Measurements from ENCODE around the gene ADCY5.
"Not testable (repeated sequence)": the region's sequence is repeated elsewhere in the genome, so short reads cannot be mapped to it uniquely, and the experiment has no call there.

ADCY5 gene

GRCh38 chr3:123272547-123272946, 176.3 kb downstream of the ADCY5 start:
- no peak for DNase-seq

- no peak for DNase-seq
Observed at GRCh38 chr3:123271466-123272159, 177.3 kb downstream of the ADCY5 start.

GRCh38 chr3:123270818-123271217, 178.1 kb downstream of the ADCY5 start:
- no peak for DNase-seq

DNA sequence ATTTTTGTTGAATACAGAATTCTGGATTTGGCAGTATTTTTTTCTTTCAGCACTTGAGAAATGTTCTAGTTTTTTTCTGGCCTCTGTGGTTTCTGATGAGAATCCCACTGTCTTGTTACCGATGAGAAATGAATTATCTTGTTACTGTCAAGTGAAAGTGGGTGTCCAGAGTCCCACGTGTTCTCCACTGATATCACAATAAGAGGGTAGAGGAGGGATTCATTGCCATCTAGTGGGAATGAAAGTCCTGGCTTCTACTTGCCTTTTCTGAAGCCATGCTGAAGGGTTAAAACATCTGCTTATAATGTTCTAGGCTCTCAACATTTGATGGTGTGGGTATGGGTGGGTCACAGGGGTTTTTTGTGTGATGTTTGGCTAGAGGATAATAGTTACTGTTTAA, 181.1 kb downstream of the ADCY5 start:
- DNase-seq: no peak

GRCh38 chr3:123263941-123264340, 184.9 kb downstream of the ADCY5 start:
- no peak for DNase-seq

- DNase-seq: no peak
Observed at GRCh38 chr3:123262868-123263267, 186.0 kb downstream of the ADCY5 start.

DNA sequence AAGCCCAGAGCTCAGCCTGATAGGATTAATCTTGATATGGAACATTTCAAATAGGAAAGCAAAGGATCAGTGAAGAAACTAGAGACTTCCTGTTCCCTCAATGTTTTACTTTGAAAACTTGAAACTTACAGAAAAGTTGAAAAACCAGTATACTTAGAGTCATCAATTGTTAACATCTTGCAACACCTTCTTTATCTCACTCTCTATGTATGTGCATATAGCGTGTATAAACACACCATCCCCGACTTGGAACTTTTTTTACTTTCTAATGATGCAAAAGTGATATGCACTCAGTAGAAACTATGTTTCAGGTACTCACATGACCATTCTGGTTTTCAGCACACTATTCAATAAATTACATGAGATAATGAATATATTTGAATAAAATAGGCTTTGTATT, 186.7 kb downstream of the ADCY5 start:
- no peak for DNase-seq

GRCh38 chr3:123261666-123262065, 187.2 kb downstream of the ADCY5 start:
- no peak for DNase-seq

GRCh38 chr3:123258811-123259420, 190.0 kb downstream of the ADCY5 start:
- DNase-seq: no peak

DNA sequence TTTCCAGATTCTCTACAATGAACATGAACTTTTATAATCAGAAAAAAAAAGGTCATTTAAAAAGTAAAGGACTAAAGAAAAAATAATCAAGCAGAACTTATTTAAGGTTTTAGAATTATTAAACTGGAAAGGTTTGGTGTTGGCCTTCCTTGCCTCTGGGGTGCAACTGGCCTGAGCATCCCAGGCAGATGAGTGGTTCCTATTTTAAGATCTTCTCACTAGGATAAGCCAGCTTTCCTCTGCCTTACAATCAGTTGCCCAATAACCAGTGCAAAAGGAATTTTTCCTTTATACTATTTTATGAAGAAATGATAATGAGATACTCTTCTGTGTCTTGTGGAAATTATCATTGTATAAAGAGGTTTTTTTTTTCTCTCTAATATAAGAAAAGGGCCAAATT, 190.5 kb downstream of the ADCY5 start:
- DNase-seq: no peak

GRCh38 chr3:123256256-123256655, 192.6 kb downstream of the ADCY5 start:
- no peak for DNase-seq

DNA sequence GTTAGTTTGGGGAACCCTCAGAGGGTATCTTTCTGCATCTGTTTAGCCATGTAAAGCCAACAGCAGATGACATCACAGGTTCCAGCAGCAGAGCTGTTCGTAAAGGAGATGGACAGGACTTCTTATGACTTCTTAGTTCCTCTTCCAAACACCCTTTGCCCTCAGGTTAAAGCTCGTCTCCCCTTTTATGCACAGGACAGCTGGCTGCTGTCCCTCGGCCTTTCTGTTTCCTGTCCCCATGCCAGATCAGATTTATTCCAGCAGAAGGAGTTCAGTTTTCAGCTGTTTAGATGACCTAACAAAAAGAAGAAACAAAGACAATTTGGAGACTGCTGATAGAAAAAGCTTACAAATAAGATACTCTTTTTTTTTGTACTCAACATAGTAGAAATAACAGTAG, 202.0 kb downstream of the ADCY5 start:
- DNase-seq: no peak

DNA sequence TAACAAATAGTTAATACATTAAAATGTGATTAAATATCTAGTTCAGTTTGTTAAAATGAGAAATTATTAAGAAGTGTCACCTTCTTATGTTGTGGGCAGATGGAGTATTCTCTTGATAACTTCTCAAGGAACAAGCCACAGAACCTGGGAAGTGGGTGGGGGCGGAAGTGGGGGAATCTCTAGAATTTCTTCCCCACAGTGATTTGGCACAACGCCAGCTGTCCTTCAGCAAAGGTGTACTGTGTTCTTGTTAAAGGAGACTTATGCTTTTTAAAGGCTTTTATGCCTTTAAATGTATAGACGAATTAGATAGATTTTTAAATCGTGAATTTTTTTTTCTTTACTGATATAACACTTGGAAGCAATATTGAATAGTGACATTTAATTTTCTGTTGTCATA, 204.8 kb downstream of the ADCY5 start:
- peak in 22 of 56 donors; percentile 2 to 58 (median 14) for DNase-seq

DNA sequence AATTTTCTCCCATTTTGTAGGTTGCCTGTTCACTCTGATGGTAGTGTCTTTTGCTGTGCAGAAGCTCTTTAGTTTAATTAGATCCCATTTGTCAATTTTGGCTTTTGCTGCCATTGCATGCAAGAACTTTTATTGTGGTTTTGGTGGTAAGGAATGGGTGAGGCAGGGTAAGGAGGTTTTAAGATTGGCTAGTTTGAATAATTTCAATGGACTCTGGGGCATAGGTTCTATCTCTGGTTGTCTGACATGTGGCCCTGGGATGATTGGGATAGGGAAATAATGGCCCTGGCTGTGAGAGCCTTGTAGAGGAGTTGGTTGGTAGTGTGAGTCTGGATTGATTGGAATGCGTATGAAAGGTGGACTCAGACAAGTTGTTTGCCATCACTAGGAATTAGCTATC, 209.1 kb downstream of the ADCY5 start:
- no peak for DNase-seq

- DNase-seq: not testable (repeated sequence)
Observed at GRCh38 chr3:123239186-123239585, 209.7 kb downstream of the ADCY5 start.

GRCh38 chr3:123236902-123237301, 212.0 kb downstream of the ADCY5 start:
- DNase-seq: no peak

Data from nucleus accumbens (tissue), 56 donors.